ENCODE results near the gene LCN1.
"Not testable (repeated sequence)": the region's sequence is repeated elsewhere in the genome, so short reads cannot be mapped to it uniquely, and the experiment has no call there.

The LCN1 gene

DNA sequence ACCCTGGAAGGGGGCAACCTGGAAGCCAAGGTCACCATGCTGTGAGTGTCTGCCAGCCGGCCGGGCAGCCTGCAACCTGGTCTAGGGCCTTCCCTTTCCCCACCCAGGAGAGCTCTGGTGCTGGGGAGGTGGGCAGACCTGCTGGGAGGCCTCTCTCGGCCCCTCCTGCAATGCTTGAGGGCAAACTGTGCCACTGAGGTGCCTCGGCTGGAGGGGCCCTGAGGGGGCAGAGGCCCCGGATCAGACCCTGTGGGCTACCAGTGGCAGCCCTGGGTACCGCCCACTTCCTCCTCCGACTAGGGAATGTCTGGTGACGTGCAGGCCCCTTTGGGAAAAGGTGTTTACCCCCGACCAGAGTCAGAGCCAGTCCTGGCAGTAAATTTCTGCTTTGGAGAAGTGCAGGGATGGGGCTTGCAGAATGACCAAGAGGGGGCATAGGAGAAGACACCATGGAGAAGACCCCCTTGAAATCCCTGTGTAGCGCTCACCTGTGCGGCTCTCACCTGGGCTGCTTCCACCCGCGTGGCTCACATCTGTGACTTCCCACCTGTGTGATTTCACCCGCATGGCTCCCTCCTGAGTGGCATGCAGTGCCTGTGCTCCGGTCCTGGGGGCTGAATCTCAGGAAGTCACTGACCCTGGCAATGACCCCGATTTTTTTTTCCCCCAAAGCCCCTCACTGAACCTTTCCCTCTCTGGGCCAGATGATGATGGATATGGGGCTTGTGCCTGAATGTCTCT is 1.1 kb downstream of the LCN1 start:
- DNase-seq (ENCODE audit: low read depth), result no peak

- DNase-seq (ENCODE audit: low read depth), result no peak
These were observed 1.7 kb downstream of the LCN1 start for GRCh38 chr9:135522931-135523330.

GRCh38 chr9:135523521-135524129 is 2.4 kb downstream of the LCN1 start:
- DNase-seq (ENCODE audit: low read depth), result no peak

DNA sequence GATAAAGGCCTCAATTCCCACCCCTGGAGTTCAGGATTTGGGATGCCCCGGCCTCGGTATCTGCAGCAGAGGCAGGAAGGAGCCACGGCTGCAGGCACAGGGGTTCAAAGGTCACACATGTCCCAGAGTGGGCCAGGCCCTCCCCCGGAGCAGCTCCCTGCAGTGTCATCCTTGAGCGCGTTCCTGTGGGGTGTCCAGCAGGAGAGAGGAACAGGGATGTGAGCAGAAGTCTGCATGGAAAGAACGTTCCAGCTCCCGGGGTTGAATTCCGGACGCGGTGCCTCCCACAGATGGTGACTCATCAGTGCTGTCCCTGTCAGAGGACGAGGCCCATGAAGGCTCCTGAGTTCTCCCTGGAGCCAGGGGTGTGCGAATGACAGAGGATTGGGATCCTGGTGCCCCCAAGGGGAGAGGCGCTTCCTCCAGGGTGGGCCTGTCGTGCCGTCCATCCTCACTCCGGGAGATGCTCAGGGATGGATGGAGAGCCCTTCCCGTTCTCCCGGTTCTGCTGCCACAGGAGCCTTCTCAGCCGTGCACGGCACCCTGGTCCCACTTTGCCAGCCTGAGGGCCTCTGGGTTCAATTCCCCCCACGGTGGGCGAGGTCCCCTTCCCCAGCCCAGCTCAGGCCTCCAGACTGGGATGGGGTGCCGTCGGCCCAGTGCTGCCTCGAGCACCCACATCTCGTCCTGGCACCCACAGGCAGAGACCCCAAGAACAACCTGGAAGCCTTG is 3.1 kb downstream of the LCN1 start:
- no peak for DNase-seq (ENCODE audit: low read depth)

- no peak for DNase-seq (ENCODE audit: low read depth)
These were observed 4.2 kb downstream of the LCN1 start for GRCh38 chr9:135525241-135526088.

GRCh38 chr9:135526089-135526729 is 5.0 kb downstream of the LCN1 start:
- DNase-seq (ENCODE audit: low read depth), result no peak

DNA sequence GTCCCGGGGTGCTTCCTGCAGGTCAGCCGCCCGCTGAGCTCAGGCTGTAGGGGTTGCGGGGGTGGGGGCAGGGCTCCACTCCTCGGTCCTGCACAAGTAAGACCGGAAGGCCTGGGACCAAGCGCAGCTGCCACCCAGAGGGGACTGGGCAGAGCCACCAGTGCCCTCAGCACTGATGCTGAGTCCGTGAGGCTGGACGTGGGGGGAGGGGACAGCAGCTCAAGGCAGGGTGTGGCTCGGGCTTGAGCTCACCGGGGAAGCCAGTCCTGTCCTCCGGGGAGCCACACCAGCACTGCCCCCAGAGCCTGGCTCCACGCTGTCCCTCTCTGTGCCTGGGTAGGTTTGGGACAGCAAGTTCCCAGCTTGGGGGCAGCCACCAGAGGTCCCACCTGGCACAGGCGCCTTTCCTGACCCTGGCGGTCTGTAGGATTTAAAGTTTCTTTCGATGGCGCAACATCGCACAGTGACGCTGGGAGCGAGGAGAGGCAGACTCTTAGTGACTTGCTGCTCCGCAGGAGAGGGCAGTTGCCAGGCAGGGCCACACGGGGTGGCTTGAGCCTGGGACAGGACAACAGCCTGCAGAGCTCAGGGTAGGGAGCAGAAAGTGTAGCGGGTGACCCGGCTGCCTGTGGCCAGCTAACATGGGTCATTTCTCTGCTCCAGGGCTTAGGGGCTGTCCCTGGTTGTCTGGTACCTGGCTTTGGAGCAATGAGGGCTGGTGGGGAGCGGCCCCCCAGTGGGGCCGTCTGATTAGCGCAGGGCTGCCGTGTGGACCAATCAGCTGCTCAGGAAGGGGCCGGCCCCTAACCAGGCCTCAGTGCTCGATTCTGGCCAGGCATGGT is 5.7 kb downstream of the LCN1 start:
- DNase-seq (ENCODE audit: low read depth), result no peak

GRCh38 chr9:135528842-135529435 is 7.7 kb downstream of the LCN1 start:
- DNase-seq (ENCODE audit: low read depth), result not testable (repeated sequence)

DNA sequence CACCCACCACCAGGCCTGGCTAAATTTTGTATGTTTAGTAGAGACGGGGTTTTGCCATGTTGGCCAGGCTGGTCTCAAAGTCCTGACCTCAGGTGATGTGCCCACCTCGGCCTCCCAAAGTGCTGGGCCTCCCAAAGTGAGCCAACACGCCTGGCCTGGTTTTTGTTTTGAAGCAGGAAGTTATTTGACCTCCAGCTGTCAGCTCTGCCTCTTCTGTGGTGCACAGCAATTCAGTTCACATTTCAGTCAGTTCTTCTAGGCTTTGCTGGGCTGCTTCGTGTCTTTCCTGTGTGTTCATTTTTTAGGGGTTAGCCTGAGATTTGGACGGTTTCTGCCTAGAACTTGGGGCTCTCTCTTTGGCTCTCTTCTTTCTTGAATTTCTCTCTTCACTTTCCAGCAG is 8.9 kb downstream of the LCN1 start:
- no peak for DNase-seq (ENCODE audit: low read depth)

- no peak for DNase-seq (ENCODE audit: low read depth)
These were observed 9.9 kb downstream of the LCN1 start for GRCh38 chr9:135531096-135531495.

- no peak for DNase-seq (ENCODE audit: low read depth)
These were observed 11.9 kb downstream of the LCN1 start for GRCh38 chr9:135533113-135533512.

DNA sequence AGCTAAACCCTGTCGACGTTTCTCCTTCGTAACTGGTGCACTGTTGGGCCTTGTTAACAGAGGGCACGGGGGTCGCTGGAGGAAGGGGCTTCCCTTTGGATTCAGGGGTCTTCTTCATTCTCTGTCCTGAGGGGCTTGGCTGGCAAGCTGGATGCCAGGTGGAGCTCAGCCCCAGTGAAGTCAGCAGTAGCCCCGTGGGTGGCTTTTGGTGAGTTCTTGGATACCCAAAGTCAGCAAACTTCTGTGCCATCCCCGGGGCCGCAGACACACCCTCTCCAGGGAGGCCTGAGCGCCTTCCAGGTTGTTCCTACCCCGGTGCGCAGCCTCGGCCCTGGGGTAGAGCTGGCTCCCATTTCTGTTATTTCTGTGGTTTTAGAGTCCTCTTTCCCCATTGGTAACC is 12.4 kb downstream of the LCN1 start:
- no peak for DNase-seq (ENCODE audit: low read depth)

DNA sequence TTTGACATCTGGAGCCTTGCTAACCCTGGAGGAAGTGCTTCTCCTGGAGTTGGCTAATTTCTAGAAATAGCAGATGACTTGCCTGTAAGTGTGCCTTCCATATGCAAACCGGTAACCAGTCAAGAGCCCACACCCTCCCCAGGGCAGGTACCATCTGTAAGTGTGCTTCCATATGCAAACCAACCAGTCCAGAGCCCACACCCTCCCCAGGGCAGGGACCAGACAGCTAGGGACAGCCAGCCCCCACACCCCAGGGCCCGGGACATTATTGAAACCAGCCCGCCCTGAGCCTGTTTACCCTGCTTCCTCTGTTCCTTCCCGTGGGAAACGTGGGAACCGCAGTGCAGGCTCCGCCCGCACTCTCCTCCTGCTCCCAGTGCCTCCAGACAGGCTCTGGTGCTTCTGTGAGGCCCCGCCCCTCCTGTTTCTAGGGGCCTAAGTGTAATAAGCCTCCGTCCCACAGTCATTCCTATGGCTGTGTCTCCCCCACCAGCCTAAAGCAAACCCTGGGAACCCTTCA is 13.0 kb downstream of the LCN1 start:
- not testable (repeated sequence) for DNase-seq (ENCODE audit: low read depth)

GRCh38 chr9:135534826-135535225 is 13.6 kb downstream of the LCN1 start:
- DNase-seq (ENCODE audit: low read depth), result not testable (repeated sequence)

- not testable (repeated sequence) for DNase-seq (ENCODE audit: low read depth)
These were observed 14.4 kb downstream of the LCN1 start for GRCh38 chr9:135535631-135536030.

DNA sequence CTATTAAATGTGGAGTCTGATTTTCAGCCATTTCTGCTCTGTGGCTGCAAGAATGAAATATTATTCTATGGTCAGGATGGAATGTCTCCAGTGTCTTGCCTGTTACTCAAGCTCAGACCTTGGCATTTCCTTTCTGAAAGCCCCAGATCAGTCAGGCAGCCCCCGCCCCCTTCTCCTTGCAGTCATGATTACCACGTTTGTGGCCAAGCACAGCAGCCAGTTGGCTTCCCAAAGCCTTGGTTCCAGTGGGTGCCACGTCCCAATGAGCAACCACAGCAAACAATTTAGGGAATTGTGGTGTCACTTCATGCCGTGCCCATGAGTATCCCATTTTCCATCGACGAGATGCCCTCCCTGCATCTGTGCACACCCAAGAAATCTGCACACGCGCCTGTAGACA is 15.0 kb downstream of the LCN1 start:
- no peak for DNase-seq (ENCODE audit: low read depth)

GRCh38 chr9:135543262-135543894 is 22.1 kb downstream of the LCN1 start:
- not testable (repeated sequence) for DNase-seq (ENCODE audit: low read depth)

DNA sequence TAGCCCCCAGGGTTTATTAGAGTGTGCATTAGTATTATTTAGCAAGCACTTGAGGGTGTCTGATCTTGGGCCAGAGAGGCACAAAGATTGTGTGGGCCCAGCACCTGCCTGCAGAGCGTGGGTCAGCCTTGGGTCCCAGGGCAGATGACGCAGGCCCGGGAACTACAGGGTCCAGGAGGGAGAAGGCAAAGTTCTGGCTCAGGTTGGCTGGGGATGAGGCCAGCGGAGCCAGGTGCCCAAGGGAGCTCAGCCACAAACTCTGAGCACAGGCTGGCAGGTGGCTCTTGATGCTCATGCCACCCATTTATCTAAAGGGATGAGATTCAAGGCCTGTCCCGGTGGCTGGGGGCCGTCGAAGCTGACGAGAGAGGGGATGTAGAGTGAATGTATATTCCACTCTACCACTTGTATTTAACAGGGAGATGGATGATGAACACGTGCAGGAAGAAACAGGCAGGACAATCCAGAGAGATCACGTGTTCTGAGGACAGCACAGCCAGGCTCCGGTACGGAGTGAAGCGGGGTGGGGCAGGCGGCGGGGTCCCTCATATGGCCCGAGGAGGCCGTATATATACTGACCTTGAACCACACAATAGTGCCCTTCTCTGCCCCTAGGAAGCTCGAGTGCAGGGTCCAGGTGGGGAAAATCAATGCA is 23.9 kb downstream of the LCN1 start:
- DNase-seq (ENCODE audit: low read depth), result no peak

GRCh38 chr9:135545646-135546176 is 24.5 kb downstream of the LCN1 start, which contains the start of gene OBP2A:
Gene OBP2A, plus strand, starts transcription at chr9:135546126. Its CDS starts 55 bp downstream, at chr9:135546181.
- DNase-seq (ENCODE audit: low read depth), result not testable (repeated sequence)
